Measurements from ENCODE around the gene MAP7D1. TPM values are rescaled to one million over a fixed set of nuclear protein-coding genes. Genes with fewer than 3 reads are reported as not detected.
A peak's percentile ranks its signal among the peaks of the same experiment; 100 is the strongest.

Gene MAP7D1
- total RNA-seq, 4 donors from 2014 or later, result 147 to 243 (median 172) TPM

DNA sequence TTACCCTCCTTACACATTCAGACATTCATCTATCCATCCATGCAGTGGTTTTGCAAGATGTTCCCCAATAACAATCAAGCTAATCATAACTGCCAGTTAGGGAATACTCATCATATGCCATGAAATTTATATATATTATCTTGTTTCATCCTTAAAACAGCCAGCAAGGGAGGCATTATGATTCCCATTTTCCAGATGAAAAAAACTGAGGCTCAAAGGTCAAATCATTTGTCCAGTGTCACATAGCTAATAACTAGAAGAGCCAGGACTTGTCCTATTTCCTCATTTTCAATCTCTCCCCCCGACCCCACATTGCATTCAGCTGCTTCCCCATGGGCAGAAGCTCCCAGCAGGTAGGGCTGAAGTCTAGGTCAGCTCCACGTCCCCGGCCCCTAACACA lies 23.9 kb upstream of the MAP7D1 start:
- no peak for ATAC-seq
- Histone ChIP-seq H3K4me1 (peaks cover 4 to 41% (median 25%) of the 10 kb centered on the region in 3 donors), H3K4me3 (no peak overlapping the region), H3K27ac (no peak overlapping the region), H3K27me3 (no peaks in the 10 kb centered on the region), H3K36me3 (peaks cover 0 to 8% of the 10 kb centered on the region in 2 donors), H3K9me3 (no peaks in the 10 kb centered on the region)
- WGBS, 2 donors (ENCODE audit: low coverage in 1 of 2), result 75% methylated on average over 1 of the region's 3 CpGs; no CpG with 5 or more reads in 1 of the 2 donors
- TF ChIP-seq POLR2AphosphoS5 (IDR thresholded peaks at IDR 0.05) (no peak), POLR2A (IDR thresholded peaks at IDR 0.05) (no peak), EP300 (IDR thresholded peaks at IDR 0.05) (no peak)
- TF ChIP-seq, protein P1, sequence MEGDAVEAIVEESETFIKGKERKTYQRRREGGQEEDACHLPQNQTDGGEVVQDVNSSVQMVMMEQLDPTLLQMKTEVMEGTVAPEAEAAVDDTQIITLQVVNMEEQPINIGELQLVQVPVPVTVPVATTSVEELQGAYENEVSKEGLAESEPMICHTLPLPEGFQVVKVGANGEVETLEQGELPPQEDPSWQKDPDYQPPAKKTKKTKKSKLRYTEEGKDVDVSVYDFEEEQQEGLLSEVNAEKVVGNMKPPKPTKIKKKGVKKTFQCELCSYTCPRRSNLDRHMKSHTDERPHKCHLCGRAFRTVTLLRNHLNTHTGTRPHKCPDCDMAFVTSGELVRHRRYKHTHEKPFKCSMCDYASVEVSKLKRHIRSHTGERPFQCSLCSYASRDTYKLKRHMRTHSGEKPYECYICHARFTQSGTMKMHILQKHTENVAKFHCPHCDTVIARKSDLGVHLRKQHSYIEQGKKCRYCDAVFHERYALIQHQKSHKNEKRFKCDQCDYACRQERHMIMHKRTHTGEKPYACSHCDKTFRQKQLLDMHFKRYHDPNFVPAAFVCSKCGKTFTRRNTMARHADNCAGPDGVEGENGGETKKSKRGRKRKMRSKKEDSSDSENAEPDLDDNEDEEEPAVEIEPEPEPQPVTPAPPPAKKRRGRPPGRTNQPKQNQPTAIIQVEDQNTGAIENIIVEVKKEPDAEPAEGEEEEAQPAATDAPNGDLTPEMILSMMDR (IDR thresholded peaks at IDR 0.05), result no peak

DNA sequence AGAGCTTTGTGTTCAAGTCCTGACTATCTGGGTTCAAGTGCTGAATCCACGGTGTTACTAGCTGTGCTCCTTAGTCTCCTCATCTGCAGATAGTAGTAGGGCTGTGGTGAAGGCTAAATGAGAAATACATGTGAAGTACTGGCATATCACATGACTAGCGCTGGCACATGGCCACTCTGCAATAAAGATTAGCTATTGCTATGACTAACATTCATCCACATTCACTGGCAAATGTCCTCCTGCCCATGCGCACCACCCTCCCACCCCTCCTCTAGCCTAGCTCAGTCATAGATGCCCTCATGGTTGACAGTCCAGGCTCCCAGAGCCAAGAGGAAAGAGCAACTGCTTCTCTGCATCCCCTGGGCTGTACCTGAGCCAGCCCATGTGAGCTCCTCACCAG lies 22.5 kb upstream of the MAP7D1 start:
- Histone ChIP-seq H3K9me3 (no peaks in the 10 kb centered on the region), H3K4me3 (no peak overlapping the region), H3K27me3 (no peaks in the 10 kb centered on the region), H3K27ac (peak overlapping the region in 3 of 4 donors; percentile 61 to 82 (median 80)), H3K4me1 (peaks cover 4 to 52% (median 28%) of the 10 kb centered on the region in 3 donors), H3K36me3 (peaks cover 0 to 23% of the 10 kb centered on the region in 2 donors)
- peak; percentile 59 for TF ChIP-seq POLR2AphosphoS5 (IDR thresholded peaks at IDR 0.05)
- no peak for TF ChIP-seq EP300 (IDR thresholded peaks at IDR 0.05)
- WGBS, 2 donors (ENCODE audit: low coverage in 1 of 2), result 21% methylated on average over 3 of the region's 3 CpGs; no CpG with 5 or more reads in 1 of the 2 donors
- no peak for ATAC-seq

DNA sequence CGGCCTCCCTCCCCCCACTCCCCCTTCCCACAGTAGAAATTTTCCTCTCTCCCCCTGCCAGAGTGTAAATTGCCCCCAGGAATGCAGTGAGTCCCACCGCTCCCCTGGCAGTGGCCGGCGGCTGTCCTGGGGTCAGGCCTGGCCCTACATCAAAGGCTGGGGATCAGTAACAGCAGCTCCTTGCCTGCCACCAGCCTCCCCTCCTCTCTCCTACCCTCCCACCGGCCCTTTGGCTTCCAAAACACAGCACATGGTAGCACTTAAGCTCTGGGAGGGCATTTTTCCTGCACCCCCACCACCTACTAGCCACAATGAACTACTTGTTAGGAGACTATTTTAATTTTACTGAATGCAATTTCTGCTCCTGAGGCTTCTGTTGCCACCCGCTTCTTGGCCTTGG lies 21.9 kb upstream of the MAP7D1 start:
- WGBS, 2 donors (ENCODE audit: low coverage in 1 of 2), result 64% methylated on average over 2 of the region's 6 CpGs; no CpG with 5 or more reads in 1 of the 2 donors

DNA sequence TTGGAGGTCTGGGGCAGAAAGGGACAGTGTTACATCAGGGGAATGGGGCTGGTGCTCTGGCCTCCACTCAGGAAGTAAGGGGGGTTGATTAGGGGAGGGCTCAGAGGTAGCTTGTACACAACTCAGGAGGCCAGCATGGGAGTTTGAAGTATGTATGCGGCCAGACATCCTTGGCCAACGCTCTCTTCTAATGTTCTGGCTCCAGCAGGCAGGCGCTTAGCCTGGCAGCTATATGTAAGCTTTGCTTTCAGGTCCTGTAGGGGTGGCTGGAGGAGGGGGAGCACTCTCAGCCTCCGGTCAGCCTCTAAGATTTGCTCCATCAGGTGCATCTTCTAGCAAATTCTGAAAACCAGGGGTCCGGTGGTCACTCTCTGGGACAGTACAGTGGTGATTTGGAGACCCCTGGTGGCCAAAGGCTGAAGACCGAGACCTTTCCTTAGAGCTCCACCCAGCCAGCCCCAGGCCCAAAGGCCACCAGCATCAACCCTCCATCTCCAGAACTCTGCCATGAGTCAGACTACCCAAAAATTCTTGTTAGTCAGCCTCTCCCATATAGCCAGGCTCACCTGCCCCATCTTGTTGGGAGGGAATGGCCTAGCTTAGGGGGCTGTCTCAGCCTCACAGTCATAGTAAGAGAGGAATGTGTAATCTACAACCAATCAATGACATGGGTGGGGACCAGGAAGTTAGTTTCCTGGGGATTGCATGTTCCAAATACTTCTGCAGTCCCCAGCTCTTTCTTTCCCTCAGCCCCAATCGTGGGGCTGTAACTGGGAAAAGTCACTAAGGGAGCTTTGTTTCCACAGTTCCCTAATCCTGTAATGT lies 21.2 kb upstream of the MAP7D1 start:
- Histone ChIP-seq H3K4me1 (peaks cover 4 to 57% (median 28%) of the 10 kb centered on the region in 3 donors), H3K36me3 (peaks cover 0 to 35% of the 10 kb centered on the region in 2 donors), H3K4me3 (no peak overlapping the region), H3K27ac (peak overlapping the region; percentile 8 to 82 (median 70)), H3K9me3 (no peaks in the 10 kb centered on the region), H3K27me3 (no peaks in the 10 kb centered on the region)
- no peak for TF ChIP-seq POLR2AphosphoS5 (IDR thresholded peaks at IDR 0.05)
- TF ChIP-seq POLR2A (IDR thresholded peaks at IDR 0.05), result no peak
- TF ChIP-seq, protein P1 (IDR thresholded peaks at IDR 0.05), result peak in 3 of 4 experiments; percentile 81 to 82 (median 81)
- TF ChIP-seq EP300 (IDR thresholded peaks at IDR 0.05), result no peak
- ATAC-seq, result peak; percentile 61
- WGBS, 2 donors (ENCODE audit: low coverage in 1 of 2), result 23 to 67% methylated on average over 3 to 4 of the region's 7 CpGs

More for the DNA sequence above, 21.9 kb upstream of the MAP7D1 start:
- no peak for ATAC-seq
- Histone ChIP-seq H3K4me3 (no peak overlapping the region), H3K9me3 (no peaks in the 10 kb centered on the region), H3K4me1 (peaks cover 4 to 52% (median 28%) of the 10 kb centered on the region in 3 donors), H3K36me3 (peaks cover 0 to 28% of the 10 kb centered on the region in 2 donors), H3K27ac (peak overlapping the region in 3 of 4 donors; percentile 61 to 82 (median 80)), H3K27me3 (no peaks in the 10 kb centered on the region)
- TF ChIP-seq EP300 (IDR thresholded peaks at IDR 0.05) (no peak), POLR2A (IDR thresholded peaks at IDR 0.05) (no peak), POLR2AphosphoS5 (IDR thresholded peaks at IDR 0.05) (no peak)
- TF ChIP-seq, protein P1 (IDR thresholded peaks at IDR 0.05), result no peak

DNA sequence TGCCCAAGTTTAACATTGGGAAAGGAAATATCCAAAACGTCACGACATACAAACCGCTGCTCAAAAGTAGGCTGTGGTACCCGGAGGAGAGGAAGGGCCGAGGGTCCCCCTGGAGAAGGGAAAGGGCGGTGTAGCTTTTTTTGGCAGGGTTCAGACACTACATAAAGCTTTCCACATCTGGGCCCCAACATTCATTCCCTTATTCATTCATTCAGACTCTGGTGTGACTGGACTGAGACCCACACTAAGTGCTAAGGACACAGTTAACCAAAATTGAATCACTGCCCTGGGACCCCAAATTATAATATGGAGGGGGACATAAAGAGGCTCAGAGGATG lies 20.7 kb upstream of the MAP7D1 start:
- H3K4me3 ChIP-seq, result no peak overlapping the region
- H3K36me3 ChIP-seq, result peaks cover 0 to 41% of the 10 kb centered on the region in 2 donors
- 35 to 62% methylated on average over 5 to 6 of the region's 6 CpGs for WGBS, 2 donors (ENCODE audit: low coverage in 1 of 2)
- H3K27me3 ChIP-seq, result no peaks in the 10 kb centered on the region
- no peaks in the 10 kb centered on the region for H3K9me3 ChIP-seq
- H3K4me1 ChIP-seq, result peaks cover 8 to 62% (median 28%) of the 10 kb centered on the region in 3 donors
- TF ChIP-seq, protein P1 (IDR thresholded peaks at IDR 0.05), result no peak
- TF ChIP-seq EP300 (IDR thresholded peaks at IDR 0.05), result no peak
- no peak for TF ChIP-seq POLR2AphosphoS5 (IDR thresholded peaks at IDR 0.05)
- TF ChIP-seq POLR2A (IDR thresholded peaks at IDR 0.05), result no peak
- H3K27ac ChIP-seq, result peak overlapping the region; percentile 8 to 82 (median 70)
- ATAC-seq, result no peak

Measured in gastroesophageal sphincter (tissue), 4 donors.